Measurements from ENCODE around the gene MAGI2.

Gene MAGI2

DNA sequence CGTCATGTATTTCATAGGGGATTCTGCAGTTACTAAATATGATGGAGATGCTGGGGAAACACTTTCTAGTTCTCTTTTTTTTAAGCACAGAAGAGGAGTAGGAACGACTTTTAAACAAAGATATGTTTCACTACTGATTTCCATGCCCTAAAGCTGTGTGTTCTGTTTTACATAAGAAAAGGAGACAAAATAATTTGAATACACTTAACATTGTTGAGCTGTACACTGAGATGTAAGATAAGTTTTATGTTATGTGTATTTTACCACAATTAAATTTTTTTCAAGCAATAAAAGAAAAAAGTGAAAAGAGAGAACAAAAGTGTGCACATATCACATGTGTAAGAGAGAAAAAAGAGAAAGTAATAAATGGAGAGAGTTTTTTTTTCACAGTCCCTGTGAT is 1246.7 kb downstream of the MAGI2 start:
- no peak for DNase-seq (ENCODE audit: extremely low read depth, low read depth)
- no peak overlapping the region for H3K4me3 ChIP-seq (replicated peaks; ENCODE audit: low read depth, low read length)
- TF ChIP-seq, protein P1, sequence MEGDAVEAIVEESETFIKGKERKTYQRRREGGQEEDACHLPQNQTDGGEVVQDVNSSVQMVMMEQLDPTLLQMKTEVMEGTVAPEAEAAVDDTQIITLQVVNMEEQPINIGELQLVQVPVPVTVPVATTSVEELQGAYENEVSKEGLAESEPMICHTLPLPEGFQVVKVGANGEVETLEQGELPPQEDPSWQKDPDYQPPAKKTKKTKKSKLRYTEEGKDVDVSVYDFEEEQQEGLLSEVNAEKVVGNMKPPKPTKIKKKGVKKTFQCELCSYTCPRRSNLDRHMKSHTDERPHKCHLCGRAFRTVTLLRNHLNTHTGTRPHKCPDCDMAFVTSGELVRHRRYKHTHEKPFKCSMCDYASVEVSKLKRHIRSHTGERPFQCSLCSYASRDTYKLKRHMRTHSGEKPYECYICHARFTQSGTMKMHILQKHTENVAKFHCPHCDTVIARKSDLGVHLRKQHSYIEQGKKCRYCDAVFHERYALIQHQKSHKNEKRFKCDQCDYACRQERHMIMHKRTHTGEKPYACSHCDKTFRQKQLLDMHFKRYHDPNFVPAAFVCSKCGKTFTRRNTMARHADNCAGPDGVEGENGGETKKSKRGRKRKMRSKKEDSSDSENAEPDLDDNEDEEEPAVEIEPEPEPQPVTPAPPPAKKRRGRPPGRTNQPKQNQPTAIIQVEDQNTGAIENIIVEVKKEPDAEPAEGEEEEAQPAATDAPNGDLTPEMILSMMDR (IDR thresholded peaks at IDR 0.05; ENCODE audit: low read depth, low read length, missing control alignments) = no peak

DNA sequence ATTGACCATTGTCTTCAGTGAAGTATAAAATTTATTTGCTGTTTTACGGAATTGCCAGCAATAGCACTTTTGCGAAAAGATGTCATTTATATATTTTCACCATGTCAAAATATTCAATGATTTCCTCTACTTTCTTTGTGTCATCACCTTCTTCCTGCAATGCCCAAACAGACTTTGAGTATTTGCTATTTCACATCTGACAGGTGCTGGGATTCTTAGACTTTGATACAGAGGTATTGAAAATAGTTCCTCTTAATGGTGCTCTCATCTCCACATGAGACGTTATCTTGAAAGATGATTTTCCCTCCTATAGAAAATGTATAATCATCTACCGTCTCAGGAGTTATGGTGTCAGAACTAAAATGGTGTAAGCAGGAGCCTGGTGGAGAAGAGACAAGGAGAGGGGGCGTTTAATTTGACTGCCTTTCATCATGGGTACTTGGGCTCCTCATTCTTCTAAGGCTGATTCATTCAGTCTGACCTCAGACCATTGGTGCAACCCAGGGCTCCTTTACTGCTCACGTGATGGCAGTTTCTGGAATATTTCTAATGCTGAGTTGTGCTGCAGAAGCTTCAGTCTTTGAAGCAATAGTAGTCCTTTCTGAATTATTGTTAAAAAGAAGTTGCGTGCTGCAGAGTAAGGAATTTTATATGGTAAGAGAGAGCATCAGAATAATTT is 1250.3 kb downstream of the MAGI2 start:
- TF ChIP-seq, protein P1 (IDR thresholded peaks at IDR 0.05; ENCODE audit: low read depth, low read length, missing control alignments) = no peak
- no peak for DNase-seq (ENCODE audit: extremely low read depth, low read depth)
- no peak overlapping the region for H3K4me3 ChIP-seq (replicated peaks; ENCODE audit: low read depth, low read length)

DNA sequence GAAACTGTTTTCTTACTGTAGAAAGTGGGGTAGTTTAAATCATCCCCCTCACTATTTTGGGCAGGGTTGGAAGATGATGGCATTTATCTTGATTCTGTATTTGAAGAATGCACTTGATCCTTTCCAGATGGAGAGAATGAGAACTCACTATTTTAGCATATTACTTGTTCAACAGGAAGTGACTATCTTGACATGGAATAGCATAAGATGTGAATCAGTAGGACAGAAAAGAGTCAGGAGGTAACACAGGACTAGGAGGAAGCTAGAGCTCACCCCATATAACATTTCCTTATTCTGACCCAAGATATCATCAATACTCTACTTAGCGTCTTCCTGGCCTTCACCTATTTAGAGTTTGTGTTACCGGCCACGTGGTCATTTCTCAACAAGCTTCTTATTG is 1254.7 kb downstream of the MAGI2 start:
- H3K4me3 ChIP-seq (replicated peaks; ENCODE audit: low read depth, low read length) = no peak overlapping the region
- TF ChIP-seq, protein P1 (IDR thresholded peaks at IDR 0.05; ENCODE audit: low read depth, low read length, missing control alignments) = no peak
- DNase-seq (ENCODE audit: extremely low read depth, low read depth) = no peak

DNA sequence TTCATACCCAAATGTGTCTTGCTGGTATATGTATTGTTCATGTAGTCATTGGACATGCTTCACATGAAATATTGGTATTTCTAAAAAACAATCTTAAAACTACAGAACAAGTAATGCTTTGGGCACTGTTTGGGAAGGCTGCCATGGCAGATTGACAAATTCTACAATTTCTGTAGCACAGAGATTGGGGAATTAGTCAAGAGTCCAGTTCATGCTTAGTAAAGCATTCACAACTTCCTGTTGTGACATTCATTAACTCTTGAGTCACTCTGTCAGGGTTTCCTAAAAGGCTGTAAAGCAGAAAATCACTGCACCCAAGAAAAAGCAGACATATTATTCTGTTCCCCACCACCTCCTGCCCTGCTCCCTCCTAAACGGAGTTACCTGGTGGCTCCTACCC is 1256.0 kb downstream of the MAGI2 start:
- no peak for DNase-seq (ENCODE audit: extremely low read depth, low read depth)
- TF ChIP-seq, protein P1 (IDR thresholded peaks at IDR 0.05; ENCODE audit: low read depth, low read length, missing control alignments) = no peak
- H3K4me3 ChIP-seq (replicated peaks; ENCODE audit: low read depth, low read length) = no peak overlapping the region

DNA sequence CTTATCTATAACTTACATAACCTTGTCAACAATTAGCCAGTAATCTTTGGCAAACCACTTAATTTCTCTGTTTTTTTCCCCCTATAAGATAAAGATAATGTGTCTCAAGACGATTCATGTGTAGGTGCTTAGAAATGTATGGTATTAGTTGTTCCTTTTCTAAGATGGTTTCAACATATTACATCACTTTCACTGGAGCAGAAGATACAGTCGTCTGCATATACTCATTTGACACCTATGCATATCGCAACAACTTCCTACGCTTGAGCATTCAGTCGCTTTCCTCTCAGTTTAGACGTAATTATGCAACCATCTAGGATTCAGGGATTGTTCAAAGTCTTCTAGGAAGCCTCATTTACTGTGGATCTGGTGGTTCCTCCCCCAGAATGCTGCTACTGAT is 1258.2 kb downstream of the MAGI2 start:
- no peak overlapping the region for H3K4me3 ChIP-seq (replicated peaks; ENCODE audit: low read depth, low read length)
- TF ChIP-seq, protein P1 (IDR thresholded peaks at IDR 0.05; ENCODE audit: low read depth, low read length, missing control alignments) = no peak
- no peak for DNase-seq (ENCODE audit: extremely low read depth, low read depth)

DNA sequence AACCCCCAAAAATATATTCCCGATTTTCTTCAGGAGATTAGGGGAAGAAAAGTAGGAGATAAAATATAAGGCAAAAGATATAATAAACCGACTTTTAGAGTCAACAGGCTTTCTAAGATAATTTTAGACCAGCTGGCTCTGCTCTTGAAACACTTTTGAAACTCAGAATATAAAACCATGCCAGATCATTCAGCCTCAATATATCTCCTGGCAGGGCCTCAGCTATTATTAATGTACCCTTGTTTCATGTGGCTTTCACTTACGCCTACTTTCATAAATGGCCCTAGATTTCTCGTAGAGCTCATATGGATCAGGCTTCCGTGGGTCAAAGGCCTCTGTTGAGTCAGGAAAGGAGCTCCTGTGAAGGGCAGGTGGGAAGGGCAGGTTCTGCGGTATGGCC is 1258.9 kb downstream of the MAGI2 start:
- TF ChIP-seq, protein P1 (IDR thresholded peaks at IDR 0.05; ENCODE audit: low read depth, low read length, missing control alignments) = no peak
- no peak overlapping the region for H3K4me3 ChIP-seq (replicated peaks; ENCODE audit: low read depth, low read length)
- no peak for DNase-seq (ENCODE audit: extremely low read depth, low read depth)

All from HFF-Myc (cell line).